GM12873 (cell line): ENCODE data around the gene RNF213.

Experiments
- CTCF ChIP-seq: IDR thresholded peaks from 2 replicates; pipeline ENCODE4 v1.5.1; 2012; ENCODE audit warnings: low read depth, mild to moderate bottlenecking, moderate library complexity, low read length, control low read depth; ENCODE audit not compliant: insufficient read depth; ENCODE audit errors: missing control alignments

RNF213 gene

GRCh38 chr17:80297996-80298560, 37.4 kb downstream of the RNF213 start:
- TF ChIP-seq CTCF = no peak

- TF ChIP-seq CTCF = no peak
These were observed 43.2 kb downstream of the RNF213 start for GRCh38 chr17:80303824-80304223.

GRCh38 chr17:80307994-80308691, 47.5 kb downstream of the RNF213 start:
- TF ChIP-seq CTCF = no peak

GRCh38 chr17:80308692-80309517, 48.3 kb downstream of the RNF213 start:
- no peak for TF ChIP-seq CTCF

- TF ChIP-seq CTCF = no peak
These were observed 50.7 kb downstream of the RNF213 start for GRCh38 chr17:80311216-80311827.

- TF ChIP-seq CTCF = no peak
These were observed 52.0 kb downstream of the RNF213 start for GRCh38 chr17:80312621-80313135.

- no peak for TF ChIP-seq CTCF
These were observed 52.6 kb downstream of the RNF213 start for GRCh38 chr17:80313160-80313829.
